Body of pancreas (tissue), 4 donors: ENCODE results near the gene RHOT2.
A peak's percentile ranks its signal among the peaks of the same experiment; 100 is the strongest.

Experiments
- POLR2A ChIP-seq, 3 donors: fragments of 450-650 bp; IDR thresholded peaks; one replicate each; pipeline ENCODE4 v1.6.1; 2016; ENCODE audit warnings: antibody characterized with exemption in 3 of 3, mild to moderate bottlenecking in 2 of 3
- TF ChIP-seq, protein P1 (sequence below), 7 experiments: fragments of 450-650 bp in 4 of 7; fragments of 200-600 bp in 3 of 7; sonication (generic) in 3 of 7; IDR thresholded peaks; one replicate each; pipeline ENCODE4 v1.5.1; 2016 to 2019; ENCODE audit warnings: antibody characterized with exemption in 7 of 7

DNA sequence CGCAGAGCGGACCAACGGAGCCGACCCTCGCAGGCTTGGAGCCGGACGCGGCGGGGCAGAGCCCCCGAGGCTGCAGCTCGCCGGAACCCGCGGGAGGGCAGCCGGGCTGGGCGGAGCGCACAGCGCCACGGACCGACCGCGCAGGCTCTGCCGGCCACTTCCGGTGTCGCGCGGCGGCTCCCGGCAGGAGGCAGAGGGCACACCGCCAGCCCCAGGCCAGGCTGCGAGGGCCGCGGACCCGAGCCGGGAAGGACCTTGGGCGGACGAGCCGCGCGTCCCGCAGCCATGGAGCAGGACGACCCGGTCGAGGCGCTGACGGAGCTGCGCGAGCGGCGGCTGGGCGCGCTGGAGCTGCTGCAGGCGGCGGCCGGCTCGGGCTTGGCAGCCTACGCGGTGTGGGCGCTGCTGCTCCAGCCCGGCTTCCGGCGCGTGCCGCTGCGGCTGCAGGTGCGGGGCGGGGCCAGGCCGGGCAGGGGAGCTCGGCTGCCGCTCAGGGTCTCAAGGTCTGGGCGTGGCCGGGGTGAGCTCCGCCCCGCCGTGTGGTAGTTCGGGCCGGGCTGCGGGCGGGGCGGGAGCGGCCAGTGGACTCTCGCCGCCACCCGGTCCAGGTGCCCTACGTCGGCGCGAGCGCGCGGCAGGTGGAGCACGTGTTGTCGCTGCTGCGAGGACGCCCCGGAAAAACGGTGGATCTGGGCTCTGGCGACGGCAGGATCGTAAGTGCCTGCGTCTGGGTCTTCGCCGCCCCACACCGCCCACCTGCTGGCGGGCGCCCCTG is 53.2 kb downstream of the RHOT2 start, which contains the start of gene ANTKMT:
- TF ChIP-seq POLR2A (IDR thresholded peaks at IDR 0.05) = peak; percentile 50 to 62 (median 61)
- TF ChIP-seq, protein P1, sequence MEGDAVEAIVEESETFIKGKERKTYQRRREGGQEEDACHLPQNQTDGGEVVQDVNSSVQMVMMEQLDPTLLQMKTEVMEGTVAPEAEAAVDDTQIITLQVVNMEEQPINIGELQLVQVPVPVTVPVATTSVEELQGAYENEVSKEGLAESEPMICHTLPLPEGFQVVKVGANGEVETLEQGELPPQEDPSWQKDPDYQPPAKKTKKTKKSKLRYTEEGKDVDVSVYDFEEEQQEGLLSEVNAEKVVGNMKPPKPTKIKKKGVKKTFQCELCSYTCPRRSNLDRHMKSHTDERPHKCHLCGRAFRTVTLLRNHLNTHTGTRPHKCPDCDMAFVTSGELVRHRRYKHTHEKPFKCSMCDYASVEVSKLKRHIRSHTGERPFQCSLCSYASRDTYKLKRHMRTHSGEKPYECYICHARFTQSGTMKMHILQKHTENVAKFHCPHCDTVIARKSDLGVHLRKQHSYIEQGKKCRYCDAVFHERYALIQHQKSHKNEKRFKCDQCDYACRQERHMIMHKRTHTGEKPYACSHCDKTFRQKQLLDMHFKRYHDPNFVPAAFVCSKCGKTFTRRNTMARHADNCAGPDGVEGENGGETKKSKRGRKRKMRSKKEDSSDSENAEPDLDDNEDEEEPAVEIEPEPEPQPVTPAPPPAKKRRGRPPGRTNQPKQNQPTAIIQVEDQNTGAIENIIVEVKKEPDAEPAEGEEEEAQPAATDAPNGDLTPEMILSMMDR (IDR thresholded peaks at IDR 0.05) = peak in 3 of 7 experiments; percentile 10 to 27 (median 26)
